Ishikawa (cell line): ENCODE measurements around the gene ERCC5.

Experiments used
- EGR1 ChIP-seq: IDR thresholded peaks from 2 replicates; pipeline ENCODE4 v1.6.1; 2012
- EP300 ChIP-seq: IDR thresholded peaks from 2 replicates; pipeline ENCODE4 v1.6.1; 2012; ENCODE audit warnings: borderline replicate concordance
- NFIC ChIP-seq: IDR thresholded peaks from 2 replicates; pipeline ENCODE4 v1.6.1; 2012
- ZBTB7A ChIP-seq: IDR thresholded peaks from 2 replicates; pipeline ENCODE4 v1.6.1; 2012; ENCODE audit warnings: low read depth
- TF ChIP-seq, protein P1 (sequence below): IDR thresholded peaks from 2 replicates; pipeline ENCODE4 v1.6.1; 2012
- TF ChIP-seq, protein P2 (sequence below): IDR thresholded peaks from 2 replicates; pipeline ENCODE4 v1.6.1; 2012; ENCODE audit warnings: low read depth, mild to moderate bottlenecking
- TF ChIP-seq, protein P3 (sequence below): IDR thresholded peaks from 2 replicates; pipeline ENCODE4 v1.6.1; 2012

DNA sequence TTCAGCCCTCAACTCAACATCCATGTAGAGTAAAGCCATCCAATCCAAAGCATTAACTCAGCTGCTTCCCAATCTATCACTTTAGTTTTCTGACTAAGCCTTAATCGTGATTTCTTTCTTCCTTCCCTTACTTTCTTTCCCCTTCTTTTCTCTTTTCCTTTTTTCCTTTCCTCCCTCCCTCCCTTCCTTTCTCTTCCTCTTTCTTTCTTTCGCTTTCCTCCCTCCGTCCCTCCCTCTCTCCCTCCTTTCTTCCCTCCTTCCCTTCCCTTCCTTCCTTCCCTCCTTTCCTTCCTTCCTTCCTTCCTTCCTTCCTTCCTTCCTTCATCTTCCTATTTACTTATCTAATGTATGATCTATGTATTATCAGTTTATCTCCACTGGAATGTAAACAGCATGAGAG is 71.2 kb downstream of the ERCC5 start:
- TF ChIP-seq, protein P1, sequence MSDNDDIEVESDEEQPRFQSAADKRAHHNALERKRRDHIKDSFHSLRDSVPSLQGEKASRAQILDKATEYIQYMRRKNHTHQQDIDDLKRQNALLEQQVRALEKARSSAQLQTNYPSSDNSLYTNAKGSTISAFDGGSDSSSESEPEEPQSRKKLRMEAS, result no peak
- TF ChIP-seq NFIC (no peak), ZBTB7A (no peak), EP300 (no peak), EGR1 (no peak)
- TF ChIP-seq, protein P2, sequence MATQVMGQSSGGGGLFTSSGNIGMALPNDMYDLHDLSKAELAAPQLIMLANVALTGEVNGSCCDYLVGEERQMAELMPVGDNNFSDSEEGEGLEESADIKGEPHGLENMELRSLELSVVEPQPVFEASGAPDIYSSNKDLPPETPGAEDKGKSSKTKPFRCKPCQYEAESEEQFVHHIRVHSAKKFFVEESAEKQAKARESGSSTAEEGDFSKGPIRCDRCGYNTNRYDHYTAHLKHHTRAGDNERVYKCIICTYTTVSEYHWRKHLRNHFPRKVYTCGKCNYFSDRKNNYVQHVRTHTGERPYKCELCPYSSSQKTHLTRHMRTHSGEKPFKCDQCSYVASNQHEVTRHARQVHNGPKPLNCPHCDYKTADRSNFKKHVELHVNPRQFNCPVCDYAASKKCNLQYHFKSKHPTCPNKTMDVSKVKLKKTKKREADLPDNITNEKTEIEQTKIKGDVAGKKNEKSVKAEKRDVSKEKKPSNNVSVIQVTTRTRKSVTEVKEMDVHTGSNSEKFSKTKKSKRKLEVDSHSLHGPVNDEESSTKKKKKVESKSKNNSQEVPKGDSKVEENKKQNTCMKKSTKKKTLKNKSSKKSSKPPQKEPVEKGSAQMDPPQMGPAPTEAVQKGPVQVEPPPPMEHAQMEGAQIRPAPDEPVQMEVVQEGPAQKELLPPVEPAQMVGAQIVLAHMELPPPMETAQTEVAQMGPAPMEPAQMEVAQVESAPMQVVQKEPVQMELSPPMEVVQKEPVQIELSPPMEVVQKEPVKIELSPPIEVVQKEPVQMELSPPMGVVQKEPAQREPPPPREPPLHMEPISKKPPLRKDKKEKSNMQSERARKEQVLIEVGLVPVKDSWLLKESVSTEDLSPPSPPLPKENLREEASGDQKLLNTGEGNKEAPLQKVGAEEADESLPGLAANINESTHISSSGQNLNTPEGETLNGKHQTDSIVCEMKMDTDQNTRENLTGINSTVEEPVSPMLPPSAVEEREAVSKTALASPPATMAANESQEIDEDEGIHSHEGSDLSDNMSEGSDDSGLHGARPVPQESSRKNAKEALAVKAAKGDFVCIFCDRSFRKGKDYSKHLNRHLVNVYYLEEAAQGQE, result no peak
- TF ChIP-seq, protein P3, sequence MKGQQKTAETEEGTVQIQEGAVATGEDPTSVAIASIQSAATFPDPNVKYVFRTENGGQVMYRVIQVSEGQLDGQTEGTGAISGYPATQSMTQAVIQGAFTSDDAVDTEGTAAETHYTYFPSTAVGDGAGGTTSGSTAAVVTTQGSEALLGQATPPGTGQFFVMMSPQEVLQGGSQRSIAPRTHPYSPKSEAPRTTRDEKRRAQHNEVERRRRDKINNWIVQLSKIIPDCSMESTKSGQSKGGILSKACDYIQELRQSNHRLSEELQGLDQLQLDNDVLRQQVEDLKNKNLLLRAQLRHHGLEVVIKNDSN, result no peak
